HG03135 (cell line): ENCODE data around the gene GDF15.
A peak's percentile ranks its signal among the peaks of the same experiment; 100 is the strongest.
"Not testable (repeated sequence)": the region's sequence is repeated elsewhere in the genome, so short reads cannot be mapped to it uniquely, and the experiment has no call there.

Experiments
- ATAC-seq: cut with Tn5 transposase; IDR thresholded peaks from one replicate; pipeline ENCODE4 v1.9.1; 2021; ENCODE audit warnings: mild to moderate bottlenecking, moderate library complexity; ENCODE audit not compliant: unreplicated experiment

Gene GDF15, protein sequence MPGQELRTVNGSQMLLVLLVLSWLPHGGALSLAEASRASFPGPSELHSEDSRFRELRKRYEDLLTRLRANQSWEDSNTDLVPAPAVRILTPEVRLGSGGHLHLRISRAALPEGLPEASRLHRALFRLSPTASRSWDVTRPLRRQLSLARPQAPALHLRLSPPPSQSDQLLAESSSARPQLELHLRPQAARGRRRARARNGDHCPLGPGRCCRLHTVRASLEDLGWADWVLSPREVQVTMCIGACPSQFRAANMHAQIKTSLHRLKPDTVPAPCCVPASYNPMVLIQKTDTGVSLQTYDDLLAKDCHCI

GRCh38 chr19:18385675-18386542 lies at the start of gene GDF15:
GDF15 (plus strand) TSS chr19:18386158; CDS start chr19:18386190, 32 bp downstream.
- no peak for ATAC-seq

- no peak for ATAC-seq
Measured at GRCh38 chr19:18338541-18338940, 47.4 kb upstream of the GDF15 start.

GRCh38 chr19:18339723-18340122 lies 46.2 kb upstream of the GDF15 start:
- ATAC-seq, result no peak

DNA sequence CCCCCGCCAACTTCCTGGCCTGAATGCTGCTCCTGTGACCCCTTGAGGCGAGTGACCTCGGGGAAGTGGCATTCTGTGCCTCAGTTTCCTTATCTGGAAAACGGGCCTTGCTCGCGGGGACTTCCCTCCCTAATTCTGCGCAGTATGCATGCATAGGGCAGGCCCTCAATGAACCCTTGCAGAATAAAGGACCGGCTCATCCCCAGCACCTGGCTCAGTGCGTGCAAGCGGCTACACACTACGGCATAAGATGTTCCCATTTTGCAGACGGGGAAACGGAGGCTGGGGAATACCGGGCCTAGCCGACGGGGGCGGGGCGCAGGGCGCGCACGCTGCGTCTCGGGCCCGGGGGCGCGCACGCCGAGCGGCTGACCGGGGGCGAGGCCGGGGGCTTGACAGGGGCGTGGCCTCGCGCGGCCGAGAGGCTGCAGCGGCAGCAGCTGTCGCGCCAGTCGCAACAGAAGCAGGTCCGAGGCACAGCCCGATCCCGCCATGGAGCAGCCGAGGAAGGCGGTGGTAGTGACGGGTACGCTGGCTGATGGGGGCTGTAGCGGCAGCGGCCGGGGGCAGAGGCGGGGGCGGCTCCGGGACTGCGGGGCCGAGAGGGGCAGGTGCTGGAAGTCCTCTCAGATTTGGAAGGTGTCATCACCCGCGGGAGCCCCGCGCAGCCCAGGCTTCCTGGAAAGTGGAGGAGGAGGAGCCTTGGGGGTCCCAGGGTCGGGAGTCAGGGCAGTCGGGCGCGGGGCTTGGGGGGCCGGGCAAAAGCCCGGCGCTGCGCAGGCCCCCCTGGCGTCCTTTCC lies 45.6 kb upstream of the GDF15 start, which contains the start of gene PGPEP1:
TSS of gene PGPEP1 (plus strand) at position 409 of the 800 bp plus-strand sequence. CDS start at position 493, 84 bp downstream.
- ATAC-seq, result no peak

DNA sequence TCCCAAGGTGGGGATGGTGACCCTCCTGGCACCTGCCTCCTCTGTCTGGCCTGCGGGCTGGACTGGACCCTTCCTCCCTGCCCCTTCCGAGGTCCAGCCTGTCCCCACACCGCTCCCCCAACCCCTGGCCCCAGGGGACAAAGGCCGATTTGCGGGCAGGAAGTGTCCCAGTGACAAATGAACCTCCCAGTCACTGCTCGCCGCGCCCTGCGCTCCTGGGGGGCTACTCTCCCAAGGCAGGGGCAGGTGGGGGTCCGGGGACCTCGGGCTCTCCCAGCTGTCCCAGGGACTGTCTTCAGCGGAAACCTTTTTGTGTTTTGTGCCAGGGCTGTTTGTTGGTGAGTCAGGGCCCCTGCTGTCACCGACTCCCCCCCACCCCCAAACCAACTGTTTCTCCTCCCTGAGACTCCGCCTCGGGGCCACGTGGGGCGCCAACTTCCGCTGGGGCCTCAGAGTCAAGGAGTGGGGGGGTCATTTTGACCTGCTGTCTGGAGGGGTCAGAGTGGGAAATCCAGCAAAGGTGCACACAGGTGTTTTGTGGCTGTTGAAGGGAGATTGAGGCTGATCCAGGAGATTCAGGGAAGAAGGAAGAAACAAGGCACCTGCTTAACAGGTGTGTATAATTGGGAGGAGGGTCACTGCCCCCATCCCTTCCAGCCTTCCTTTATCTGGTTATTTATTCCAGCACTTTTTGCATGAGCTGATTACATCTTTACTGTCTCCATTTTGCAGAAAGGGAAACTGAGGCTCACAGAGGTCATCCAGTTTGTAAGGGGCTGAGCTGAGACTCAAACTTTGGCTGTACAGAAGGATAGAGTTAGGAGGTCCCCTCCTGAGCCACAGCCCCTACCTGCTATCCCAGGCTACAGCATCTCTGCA lies 44.7 kb upstream of the GDF15 start:
- peak; percentile 45 for ATAC-seq

- no peak for ATAC-seq
Measured at GRCh38 chr19:18342090-18342632, 43.8 kb upstream of the GDF15 start.

DNA sequence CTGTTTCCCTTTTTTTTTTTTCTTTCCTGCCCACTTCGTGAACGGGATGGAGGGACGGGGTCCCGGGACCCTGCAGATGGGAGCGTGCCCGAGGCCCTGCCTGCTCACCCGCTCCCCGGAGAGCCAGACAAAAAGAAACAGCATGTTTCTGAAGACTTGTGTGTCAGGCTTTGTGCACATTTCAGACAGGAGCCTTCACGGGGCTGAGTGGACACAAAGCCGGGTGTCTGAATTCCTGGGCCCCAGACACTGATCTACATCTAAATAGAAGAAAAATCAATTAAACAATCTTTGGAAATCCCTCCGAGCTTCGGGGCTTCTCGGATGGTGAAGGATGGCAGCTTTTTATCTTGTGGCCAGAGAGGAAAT lies 41.4 kb upstream of the GDF15 start:
- ATAC-seq, result no peak

DNA sequence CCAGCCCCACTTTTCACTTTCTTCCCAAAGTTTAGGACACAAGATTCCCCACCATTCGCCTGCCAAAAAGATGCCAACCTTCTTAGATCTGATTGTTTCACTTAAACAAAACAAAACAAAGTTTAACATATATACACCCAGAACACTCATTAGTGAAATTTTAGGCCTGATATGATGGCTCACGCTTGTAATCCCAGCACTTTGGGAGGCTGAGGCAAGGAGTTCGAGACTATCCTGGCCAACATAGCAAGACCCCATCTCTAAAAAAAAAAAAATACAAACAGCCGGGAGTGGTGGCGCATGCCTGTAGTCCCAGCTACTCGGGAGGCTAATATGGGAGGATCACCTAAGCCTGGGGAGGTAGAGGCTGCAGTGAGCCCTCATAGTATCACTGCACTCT lies 40.7 kb upstream of the GDF15 start:
- no peak for ATAC-seq

DNA sequence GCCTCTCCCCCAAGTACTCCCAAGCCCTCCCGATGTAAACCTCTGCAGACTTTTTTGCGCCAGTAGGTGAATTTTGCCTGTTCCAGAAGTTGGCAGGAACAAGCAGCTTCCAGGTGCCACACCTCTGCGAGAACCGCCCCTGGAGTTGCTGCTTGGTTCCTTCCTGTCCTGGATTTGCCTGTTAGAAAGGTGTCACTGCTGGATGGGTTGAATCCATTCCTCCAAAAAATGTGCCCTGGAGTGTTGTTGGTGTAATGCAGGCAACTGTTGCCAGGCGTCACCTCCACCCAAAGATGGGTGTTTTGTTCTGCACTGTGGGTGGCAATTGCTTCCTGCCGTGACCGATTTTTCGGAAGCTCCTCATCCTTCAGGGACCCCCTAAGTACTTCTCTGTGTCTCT lies 39.9 kb upstream of the GDF15 start:
- no peak for ATAC-seq

DNA sequence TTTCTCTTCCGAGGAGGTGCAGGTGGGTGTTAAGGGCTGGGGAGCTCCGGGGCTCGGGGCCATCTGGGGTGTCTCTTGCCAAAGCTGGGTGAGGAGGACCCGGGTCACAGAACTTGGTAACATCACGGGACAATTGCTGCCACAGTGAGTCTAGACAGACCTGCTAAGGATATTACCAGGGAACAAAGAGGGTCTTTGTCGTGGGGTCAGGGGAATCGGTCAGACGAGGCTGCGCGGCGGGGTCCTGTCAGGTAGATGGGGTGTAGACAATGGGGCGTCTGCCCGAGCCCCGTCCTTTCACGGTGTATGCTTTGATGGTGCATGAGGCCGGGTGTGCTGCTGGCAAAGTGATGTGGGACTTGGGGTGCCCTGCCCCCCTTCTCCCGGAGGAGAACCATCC lies 37.8 kb upstream of the GDF15 start:
- ATAC-seq, result no peak

DNA sequence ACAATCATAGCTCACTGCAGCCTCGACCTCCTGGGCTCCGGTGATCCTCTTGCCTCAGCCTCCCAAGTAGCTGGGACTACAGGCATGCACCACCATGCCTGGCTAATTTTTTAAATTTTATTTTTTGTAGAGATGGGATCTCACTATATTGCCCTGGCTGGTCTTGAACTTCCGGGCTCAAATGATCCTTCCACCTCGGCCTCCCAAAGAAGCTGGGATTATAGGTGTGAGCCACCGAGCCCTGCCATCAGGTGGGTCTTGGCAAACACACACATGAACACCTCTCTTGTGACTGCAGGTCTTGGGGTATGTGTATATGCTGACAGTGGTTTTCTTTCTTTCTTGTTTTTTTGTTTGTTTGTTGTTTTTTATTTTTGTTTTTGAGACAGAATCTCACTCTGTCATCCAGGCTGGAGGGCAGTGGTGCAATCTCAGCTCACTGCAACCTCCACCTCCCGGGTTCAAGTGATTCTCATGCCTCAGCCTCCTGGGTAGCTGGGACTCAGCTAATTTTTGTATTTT lies 37.1 kb upstream of the GDF15 start:
- ATAC-seq, result not testable (repeated sequence)

DNA sequence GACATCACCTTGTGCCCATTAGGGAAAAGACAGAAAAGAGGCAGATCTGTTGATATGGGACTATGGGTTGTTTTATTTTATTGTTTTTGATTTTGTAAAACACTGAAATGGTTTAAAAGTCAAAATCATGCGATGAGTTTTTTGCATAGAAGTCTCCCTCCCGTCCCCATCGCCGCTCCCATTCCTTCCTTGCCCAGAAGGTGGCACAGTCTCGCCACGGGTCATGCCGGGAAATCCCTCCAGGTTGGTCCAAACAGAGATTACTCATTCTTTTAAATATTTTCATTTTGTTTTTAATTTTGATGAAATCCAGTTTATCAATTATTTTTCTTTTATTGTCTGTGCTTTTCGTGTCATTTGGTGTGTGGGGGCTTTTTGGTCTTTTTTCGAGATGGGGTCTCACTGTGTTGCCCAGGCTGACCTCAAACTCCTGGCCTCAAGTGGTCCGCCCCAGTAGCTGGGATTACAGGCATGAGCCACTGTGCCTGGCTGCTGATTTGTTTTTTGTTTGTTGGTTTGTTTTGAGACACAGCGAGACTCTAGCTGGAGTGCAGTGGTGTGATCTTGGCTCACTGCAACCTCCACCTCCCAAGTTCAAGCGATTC lies 36.3 kb upstream of the GDF15 start:
- ATAC-seq, result no peak

GRCh38 chr19:18350490-18350889 lies 35.5 kb upstream of the GDF15 start:
- ATAC-seq, result no peak

DNA sequence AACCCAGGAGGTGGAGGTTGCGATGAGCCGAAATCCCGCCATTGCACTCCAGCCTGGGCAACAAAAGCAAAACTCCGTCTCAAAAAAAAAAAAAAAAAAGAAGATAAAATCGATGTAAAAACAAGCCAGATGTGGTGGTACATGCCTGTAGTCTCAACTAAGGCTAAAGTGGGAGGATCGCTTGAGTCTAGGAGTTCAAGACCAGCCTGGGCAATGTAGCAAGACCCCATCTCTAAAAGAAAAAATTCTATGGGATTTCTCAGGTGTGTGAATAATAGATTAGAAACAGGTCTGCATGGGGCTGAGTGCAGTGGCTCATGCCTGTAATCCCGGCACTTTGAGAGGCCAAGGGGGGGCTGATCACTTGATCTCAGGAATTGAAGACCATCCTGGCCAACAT lies 34.4 kb upstream of the GDF15 start:
- no peak for ATAC-seq

DNA sequence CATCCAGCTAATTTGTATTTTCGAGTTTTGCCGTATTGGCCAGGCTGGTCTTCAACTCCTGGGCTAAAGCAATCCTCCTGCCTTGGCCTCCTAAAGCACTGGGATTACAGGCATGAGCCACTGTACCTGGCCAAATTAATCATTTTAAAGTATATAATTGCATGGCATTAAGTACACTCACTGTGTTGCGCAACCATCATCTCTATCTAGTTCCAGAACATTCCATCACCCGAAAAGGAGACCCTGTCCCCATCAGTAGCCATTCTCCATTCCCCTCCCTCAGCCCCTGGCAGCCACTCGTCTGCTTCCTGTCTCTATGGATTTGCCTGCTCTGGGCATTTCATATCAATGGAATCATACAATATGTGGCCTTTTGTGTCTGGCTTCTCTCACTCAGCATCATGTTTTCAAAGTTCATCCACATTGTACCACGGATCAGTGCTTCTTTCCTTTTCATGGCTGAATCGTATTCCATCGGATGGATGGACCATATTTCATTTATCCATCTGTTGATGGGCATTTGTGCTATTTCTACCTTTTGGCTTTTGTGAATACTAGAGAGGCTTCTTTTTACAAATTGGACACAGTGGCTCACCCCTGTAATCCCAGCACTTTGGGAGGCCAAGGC lies 32.5 kb upstream of the GDF15 start:
- ATAC-seq, result no peak

DNA sequence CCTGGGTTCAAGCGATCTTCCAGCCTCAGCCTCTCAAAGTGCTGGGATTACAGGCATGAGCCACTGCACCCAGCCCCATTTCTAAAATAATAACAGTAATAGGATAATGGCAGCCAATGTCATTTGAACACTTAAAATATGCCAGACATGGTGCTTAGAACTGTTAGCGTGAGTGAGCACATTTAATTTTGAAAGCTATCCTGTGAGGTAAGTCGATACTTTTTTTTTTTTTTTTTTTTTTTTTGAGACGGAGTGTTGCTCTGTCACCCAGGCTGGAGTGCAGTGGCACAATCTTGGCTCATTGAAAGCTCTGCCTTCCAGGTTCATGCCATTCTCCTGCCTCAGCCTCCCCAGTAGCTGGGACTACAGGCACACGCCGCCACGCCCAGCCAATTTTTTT lies 31.2 kb upstream of the GDF15 start:
- ATAC-seq, result not testable (repeated sequence)

DNA sequence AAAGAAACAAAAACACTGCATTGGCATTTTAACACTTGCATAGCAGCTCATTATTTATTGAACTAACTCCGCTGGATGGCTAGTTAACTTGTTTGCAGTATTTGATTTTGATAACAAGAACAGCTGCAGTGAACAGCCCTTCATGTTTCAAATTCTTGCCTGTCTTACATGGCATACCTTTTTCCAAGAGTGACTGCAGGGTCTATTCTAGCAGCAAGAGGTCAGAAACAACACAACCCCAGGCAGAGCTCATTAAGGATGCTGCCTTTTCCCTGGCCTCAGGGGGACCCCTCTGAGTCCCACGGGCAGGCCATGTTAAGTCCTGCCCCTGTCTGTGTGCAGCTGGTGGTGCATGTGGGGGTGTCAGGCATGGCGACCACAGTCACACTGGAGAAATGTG lies 28.9 kb upstream of the GDF15 start:
- no peak for ATAC-seq

- no peak for ATAC-seq
Measured at GRCh38 chr19:18361646-18362045, 24.3 kb upstream of the GDF15 start.
